Skin of body (tissue), 2 donors: ENCODE results near the gene TUB. TPM values are rescaled to one million over a fixed set of nuclear protein-coding genes. Genes with fewer than 3 reads are reported as not detected.

Source experiments
- DNase-seq: peaks from one replicate; lab custom pipeline; 2025; lab: John Stamatoyannopoulos, UW
- total RNA-seq: library from RNA; depleted of rRNA; stranded (reverse); fragments of >200 nt; gene quantifications from one replicate; pipeline ENCODE4 v1.2.3, GENCODE V29; 2014

Gene TUB
- total RNA-seq, 1 donor from 2014 or later = 20.2 TPM

GRCh38 chr11:8043756-8044155 lies 37.3 kb upstream of the TUB start:
- no peak for DNase-seq

- no peak for DNase-seq
Measured at GRCh38 chr11:8045839-8046238, 35.2 kb upstream of the TUB start.

GRCh38 chr11:8047382-8047781 lies 33.6 kb upstream of the TUB start:
- no peak for DNase-seq

GRCh38 chr11:8049084-8049483 lies 31.9 kb upstream of the TUB start:
- no peak for DNase-seq

GRCh38 chr11:8055091-8055835 lies 25.7 kb upstream of the TUB start:
- DNase-seq = no peak

- no peak for DNase-seq
Measured at GRCh38 chr11:8055836-8056526, 25.0 kb upstream of the TUB start.

- peak; percentile 37 for DNase-seq
Measured at GRCh38 chr11:8056810-8057463, 24.1 kb upstream of the TUB start.

GRCh38 chr11:8058216-8058615 lies 22.8 kb upstream of the TUB start:
- DNase-seq = no peak

- no peak for DNase-seq
Measured at GRCh38 chr11:8059030-8059429, 22.0 kb upstream of the TUB start.

GRCh38 chr11:8059571-8060011 lies 21.4 kb upstream of the TUB start:
- no peak for DNase-seq

GRCh38 chr11:8060146-8060719 lies 20.8 kb upstream of the TUB start:
- DNase-seq = no peak

GRCh38 chr11:8060801-8061554 lies 20.0 kb upstream of the TUB start:
- no peak for DNase-seq

- no peak for DNase-seq
Measured at GRCh38 chr11:8061555-8062428, 19.2 kb upstream of the TUB start.

GRCh38 chr11:8062781-8063257 lies 18.2 kb upstream of the TUB start:
- no peak for DNase-seq

- no peak for DNase-seq
Measured at GRCh38 chr11:8063324-8063723, 17.7 kb upstream of the TUB start.

- no peak for DNase-seq
Measured at GRCh38 chr11:8065031-8065430, 16.0 kb upstream of the TUB start.

GRCh38 chr11:8066036-8066910 lies 14.7 kb upstream of the TUB start:
- DNase-seq = no peak

GRCh38 chr11:8066911-8067455 lies 14.0 kb upstream of the TUB start:
- no peak for DNase-seq

GRCh38 chr11:8067567-8067928 lies 13.5 kb upstream of the TUB start:
- no peak for DNase-seq
